Naive thymus-derived CD4-positive, alpha-beta T cell (primary cell): ENCODE data around the gene KCNIP4. TPM values are rescaled to one million over a fixed set of nuclear protein-coding genes. Genes with fewer than 3 reads are reported as not detected.

Experiments used
- ATAC-seq: fragments of 150-1000 bp; cut with Tn5 transposase; 2 replicates; pipeline ENCODE4 v1.10.0; 2021; ENCODE audit warnings: mild to moderate bottlenecking, moderate library complexity
- CTCF ChIA-PET: fragments of 350-600 bp; sonication (Branson Sonifier 250); formaldehyde crosslinking; loops from one replicate; lab custom pipeline; 2021; ENCODE audit warnings: antibody characterized with exemption; lab: Charles Lee
- POLR2A ChIA-PET: fragments of 350-600 bp; sonication (Branson Sonifier 250); formaldehyde crosslinking; loops from one replicate; lab custom pipeline; 2021; ENCODE audit warnings: antibody characterized with exemption, inconsistent platforms; lab: Charles Lee
- DNase-seq, 9 donors: peaks; one replicate each; pipeline versions ENCODE4 v3.0.0 to v3.0.0-alpha.2; 2020 to 2022; ENCODE audit warnings: mixed read lengths in 1 of 9
- H3K27ac ChIP-seq: one replicate; pipeline ENCODE4 v1.7.0; 2013; ENCODE audit warnings: mild to moderate bottlenecking, low read depth, low read length, moderate library complexity
- H3K27me3 ChIP-seq, 2 donors: one replicate each; pipeline ENCODE4 v1.7.0; 2013; ENCODE audit warnings: low read length in 2 of 2, mild to moderate bottlenecking in 2 of 2, moderate library complexity in 2 of 2; ENCODE audit not compliant: control insufficient read depth in 2 of 2, insufficient read depth in 2 of 2
- H3K36me3 ChIP-seq, 3 experiments: 1 replicate in 2 of 3; 2 replicates in 1 of 3; pipeline ENCODE4 v1.7.0; 2013; ENCODE audit warnings: low read length in 3 of 3, mild to moderate bottlenecking in 3 of 3, moderate library complexity in 1 of 3; ENCODE audit not compliant: insufficient read depth in 3 of 3, control insufficient read depth in 2 of 3
- H3K4me1 ChIP-seq, 2 donors: one replicate each; pipeline ENCODE4 v1.7.0; 2013; ENCODE audit warnings: low read length in 2 of 2, mild to moderate bottlenecking in 2 of 2, moderate library complexity in 1 of 2; ENCODE audit not compliant: control insufficient read depth in 2 of 2, insufficient read depth in 2 of 2
- H3K4me3 ChIP-seq: 2 replicates; pipeline ENCODE4 v1.7.0; 2013; ENCODE audit warnings: mild to moderate bottlenecking, low read length
- H3K9me3 ChIP-seq, 3 experiments: 1 replicate in 2 of 3; 2 replicates in 1 of 3; pipeline ENCODE4 v1.7.0; 2013; ENCODE audit warnings: low read length in 3 of 3; ENCODE audit not compliant: control insufficient read depth in 2 of 3
- H3K27ac Mint-ChIP-seq, 9 donors: one replicate each; pipeline ENCODE4 v1.8.0; 2020 to 2022; ENCODE audit warnings: mixed read lengths in 9 of 9, mild to moderate bottlenecking in 8 of 9, moderate library complexity in 5 of 9, inconsistent platforms in 2 of 9
- H3K27me3 Mint-ChIP-seq, 5 donors: one replicate each; pipeline ENCODE4 v1.8.0; 2021 to 2022; ENCODE audit warnings: mixed read lengths in 5 of 5, mild to moderate bottlenecking in 1 of 5
- H3K36me3 Mint-ChIP-seq, 5 donors: one replicate each; pipeline ENCODE4 v1.8.0; 2020 to 2022; ENCODE audit warnings: mixed read lengths in 5 of 5, mild to moderate bottlenecking in 3 of 5, inconsistent platforms in 1 of 5
- H3K4me1 Mint-ChIP-seq, 7 donors: one replicate each; pipeline ENCODE4 v1.8.0; 2020 to 2022; ENCODE audit warnings: mixed read lengths in 7 of 7, mild to moderate bottlenecking in 3 of 7, inconsistent platforms in 1 of 7
- H3K4me3 Mint-ChIP-seq, 10 donors: one replicate each; pipeline ENCODE4 v1.8.0; 2020 to 2022; ENCODE audit warnings: mild to moderate bottlenecking in 10 of 10, mixed read lengths in 10 of 10, moderate library complexity in 6 of 10, inconsistent platforms in 2 of 10
- H3K9me3 Mint-ChIP-seq, 11 donors: one replicate each; pipeline ENCODE4 v1.8.0; 2020 to 2022; ENCODE audit warnings: mixed read lengths in 11 of 11, mild to moderate bottlenecking in 4 of 11, inconsistent platforms in 1 of 11, moderate library complexity in 1 of 11
- intact Hi-C, 2 donors: fragments of 100-400 bp; cut with micrococcal nuclease; formaldehyde crosslinking; loops; one replicate each; pipeline ENCODE4 v1.15.1; 2023
- polyA plus RNA-seq, 2 donors: library from polyadenylated mRNA; unstranded; fragments of 300-500 nt; fragmentation: Illumina TruSeq; gene quantifications; one replicate each; pipeline ENCODE4 v1.2.3, GENCODE V29; 2021
- total RNA-seq, 6 experiments: library from RNA in 5 of 6; stranded (reverse) in 5 of 6; gene quantifications; 1 replicate in 5 of 6; 2 replicates in 1 of 6; pipeline ENCODE4 v1.2.3 and lab custom pipeline; 2021 to 2026

The KCNIP4 gene
- total and polyA plus RNA-seq, 7 experiments from 2014 or later: 0.29 TPM; not detected in 6

DNA sequence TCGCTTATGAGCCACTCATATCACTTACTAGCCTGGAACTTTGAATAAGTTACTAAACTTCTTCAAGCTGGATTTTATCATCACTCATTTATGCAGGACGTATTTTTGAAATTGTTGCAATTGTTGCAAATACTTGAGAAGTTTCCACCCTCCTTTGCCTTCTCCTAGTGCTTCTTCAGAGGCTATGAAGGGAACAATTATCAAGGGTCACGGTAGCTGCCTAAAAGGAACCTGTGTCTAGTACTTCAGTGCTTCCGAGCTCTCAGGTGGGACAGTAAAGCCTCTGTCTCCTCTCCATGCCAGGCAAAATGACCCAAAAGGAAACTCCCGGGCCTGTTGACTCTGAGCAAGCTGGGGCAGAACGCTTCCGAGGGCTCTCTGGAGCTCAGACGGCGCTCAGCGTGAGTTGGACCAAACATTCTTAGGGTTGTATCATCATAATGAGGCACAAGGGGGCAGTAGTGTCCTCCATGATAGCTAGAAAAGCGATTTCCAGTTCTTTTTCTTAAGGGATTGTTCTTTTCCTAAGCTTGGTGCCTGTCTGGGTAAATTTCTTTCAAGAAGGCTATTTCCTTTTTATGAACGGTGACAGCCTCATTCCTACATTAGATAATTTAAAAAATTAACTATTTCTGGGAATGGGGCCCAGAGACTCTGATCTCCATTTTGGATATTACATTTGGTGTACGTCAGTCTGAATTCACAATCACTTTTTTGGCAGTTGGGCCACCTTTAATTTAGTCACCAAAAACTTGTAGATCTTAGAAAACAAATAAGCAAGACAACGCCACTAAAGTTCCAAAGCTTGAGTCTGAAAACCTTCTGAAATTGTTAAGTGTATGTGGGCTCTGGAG lies 1175.2 kb downstream of the KCNIP4 start:
- intact Hi-C loops: loop anchor here (1.0 to 10.0 kb wide), 4 partner anchors 251 to 995 kb away; no protein-coding TSS in a partner anchor
- Histone ChIP-seq H3K27me3 (no peaks in the 10 kb centered on the region), H3K27ac (no peak overlapping the region), H3K4me3 (no peak overlapping the region), H3K36me3 (no peaks in the 10 kb centered on the region), H3K9me3 (no peaks in the 10 kb centered on the region), H3K4me1 (no peaks in the 10 kb centered on the region)
- POLR2A ChIA-PET: no interaction called here
- peak; percentile 57 for ATAC-seq
- H3K27ac Mint-ChIP-seq: no peak overlapping the region
- H3K4me1 Mint-ChIP-seq: peaks cover 0 to 4% (median 0%) of the 10 kb centered on the region in 7 donors
- H3K9me3 Mint-ChIP-seq: peaks cover 0 to 6% (median 0%) of the 10 kb centered on the region in 11 donors
- no peaks in the 10 kb centered on the region for H3K36me3 Mint-ChIP-seq
- peak in 3 of 9 donors; percentile 6 to 10 (median 7) for DNase-seq
- CTCF ChIA-PET: interaction anchor here (0.6 to 3.2 kb wide), 9 partner anchors 9 to 994 kb away, joined by 3 to 20 read pairs (median 4); no protein-coding TSS in a partner anchor
- peaks cover 0 to 11% (median 10%) of the 10 kb centered on the region in 5 donors for H3K27me3 Mint-ChIP-seq
- H3K4me3 Mint-ChIP-seq: no peak overlapping the region

DNA sequence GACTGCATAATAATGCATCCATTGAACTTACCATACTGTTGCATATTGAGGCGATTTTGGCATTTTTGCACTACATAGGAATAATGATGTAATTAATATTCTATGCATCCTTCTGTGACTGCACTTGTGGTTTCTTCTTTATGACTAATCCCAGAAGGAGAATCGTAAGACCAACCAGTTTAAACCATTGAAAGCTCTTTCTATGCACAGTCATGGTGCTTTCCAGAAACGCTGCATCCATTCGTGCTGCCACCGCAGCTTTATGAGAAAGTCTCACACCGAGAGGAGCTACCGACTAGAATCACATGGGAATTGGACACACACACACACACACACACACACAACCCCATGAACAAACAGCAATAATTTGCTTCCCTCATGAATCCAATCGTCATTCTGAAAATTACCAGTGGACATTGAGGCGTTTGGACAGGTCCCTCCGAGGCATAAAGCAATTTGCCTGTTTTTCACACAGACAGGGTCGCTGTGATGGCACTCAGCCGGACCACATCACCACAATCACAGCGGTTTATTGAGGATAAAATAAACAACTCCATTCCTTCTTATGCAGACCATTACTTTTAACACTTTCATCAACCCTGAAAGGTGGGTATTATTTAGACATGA lies 1184.1 kb downstream of the KCNIP4 start:
- no peak for DNase-seq
- H3K4me3 Mint-ChIP-seq: no peak overlapping the region
- POLR2A ChIA-PET: interaction anchor here (0.6 kb wide), 1 partner anchor 738 kb away, joined by 3 read pairs; no protein-coding TSS in a partner anchor

DNA sequence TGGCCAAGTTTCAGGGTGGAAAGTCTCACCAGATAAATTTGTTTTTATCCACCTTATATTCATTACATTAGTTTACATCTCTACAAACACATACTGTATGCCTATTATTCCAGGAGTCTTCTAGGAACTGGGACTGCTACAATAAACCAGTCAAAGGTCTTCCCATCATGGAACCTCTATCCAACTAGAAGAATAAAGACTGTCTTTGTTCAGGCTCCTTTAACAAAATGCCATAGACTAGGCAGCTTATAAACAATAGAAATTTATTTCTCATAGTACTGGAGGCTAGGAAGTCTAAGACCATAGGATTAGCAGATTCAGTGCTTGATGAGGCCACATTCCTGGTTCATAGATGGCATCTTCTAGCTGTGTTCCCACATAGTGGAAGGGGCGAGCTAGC lies 1186.7 kb downstream of the KCNIP4 start:
- Histone ChIP-seq H3K4me1 (no peaks in the 10 kb centered on the region), H3K27me3 (no peaks in the 10 kb centered on the region), H3K4me3 (no peak overlapping the region), H3K9me3 (no peaks in the 10 kb centered on the region), H3K27ac (no peak overlapping the region), H3K36me3 (no peaks in the 10 kb centered on the region)
- no peaks in the 10 kb centered on the region for H3K9me3 Mint-ChIP-seq
- CTCF ChIA-PET: no interaction called here
- ATAC-seq (no peak), DNase-seq (no peak)
- H3K27ac Mint-ChIP-seq: no peak overlapping the region
- H3K27me3 Mint-ChIP-seq: no peaks in the 10 kb centered on the region
- POLR2A ChIA-PET: no interaction called here
- H3K4me3 Mint-ChIP-seq: no peak overlapping the region
- H3K36me3 Mint-ChIP-seq: peaks cover 0 to 6% (median 0%) of the 10 kb centered on the region in 5 donors
- intact Hi-C loops: no loop called here
- H3K4me1 Mint-ChIP-seq: no peaks in the 10 kb centered on the region

More for the DNA sequence above, 1184.1 kb downstream of the KCNIP4 start:
- no peak overlapping the region for H3K27ac ChIP-seq
- peaks cover 0 to 6% (median 0%) of the 10 kb centered on the region in 5 donors for H3K36me3 Mint-ChIP-seq
- no peaks in the 10 kb centered on the region for H3K4me1 ChIP-seq
- no peaks in the 10 kb centered on the region for H3K9me3 ChIP-seq
- no peak overlapping the region for H3K4me3 ChIP-seq
- H3K4me1 Mint-ChIP-seq: no peaks in the 10 kb centered on the region
- H3K27me3 ChIP-seq: no peaks in the 10 kb centered on the region
- CTCF ChIA-PET: no interaction called here
- no peaks in the 10 kb centered on the region for H3K36me3 ChIP-seq
- H3K9me3 Mint-ChIP-seq: no peaks in the 10 kb centered on the region
- ATAC-seq: no peak
- intact Hi-C loops: no loop called here
- no peak overlapping the region for H3K27ac Mint-ChIP-seq
- H3K27me3 Mint-ChIP-seq: no peaks in the 10 kb centered on the region

DNA sequence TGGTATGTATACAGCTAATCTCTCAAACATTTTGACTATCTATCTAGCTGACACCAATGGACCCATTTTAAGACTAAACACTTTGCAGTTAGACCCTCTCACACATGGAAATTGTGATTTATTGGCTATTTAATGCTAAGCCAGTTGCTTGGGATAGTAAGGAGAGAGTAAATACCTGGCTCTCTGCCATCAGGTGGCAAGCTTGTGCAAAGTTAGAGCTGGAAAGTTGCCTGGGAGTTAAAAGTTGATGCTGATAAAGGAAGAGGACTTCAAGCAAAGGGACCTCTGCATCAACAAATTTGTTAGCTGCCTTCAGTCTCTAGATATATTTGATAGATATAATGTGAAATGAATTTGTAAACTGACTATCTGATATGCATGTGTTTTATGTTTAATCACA lies 1187.2 kb downstream of the KCNIP4 start:
- no peaks in the 10 kb centered on the region for H3K27me3 ChIP-seq
- DNase-seq (no peak), ATAC-seq (no peak)
- H3K27me3 Mint-ChIP-seq: no peaks in the 10 kb centered on the region
- peaks cover 0 to 6% (median 0%) of the 10 kb centered on the region in 5 donors for H3K36me3 Mint-ChIP-seq
- no peak overlapping the region for H3K27ac Mint-ChIP-seq
- ChIA-PET CTCF (interaction anchor here (0.5 kb wide), 1 partner anchor 376 kb away, joined by 3 read pairs; no protein-coding TSS in a partner anchor), POLR2A (no interaction called here)
- no peaks in the 10 kb centered on the region for H3K9me3 Mint-ChIP-seq
- no peaks in the 10 kb centered on the region for H3K36me3 ChIP-seq
- no peak overlapping the region for H3K4me3 Mint-ChIP-seq
- H3K4me3 ChIP-seq: no peak overlapping the region
- no peak overlapping the region for H3K27ac ChIP-seq
- no peaks in the 10 kb centered on the region for H3K4me1 Mint-ChIP-seq
- H3K4me1 ChIP-seq: no peaks in the 10 kb centered on the region
- intact Hi-C loops: no loop called here
- H3K9me3 ChIP-seq: no peaks in the 10 kb centered on the region

DNA sequence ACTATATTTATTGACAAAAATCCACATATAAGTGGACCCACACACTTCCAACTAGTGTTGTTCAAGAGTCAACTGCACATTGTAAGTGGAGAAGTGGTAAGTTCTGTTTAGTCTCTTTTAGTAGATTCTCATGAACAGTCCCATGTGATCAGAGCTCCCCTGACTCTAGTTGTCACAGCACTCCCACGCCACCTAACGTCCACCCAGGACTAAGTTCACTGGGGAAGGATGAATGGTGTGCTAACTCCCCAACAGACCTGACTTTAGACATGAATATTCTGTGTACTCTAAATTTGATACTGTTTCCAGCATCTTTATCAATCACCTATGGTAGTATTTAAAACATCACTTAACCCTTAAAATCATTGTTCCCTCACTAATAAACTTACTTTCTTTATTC lies 1188.5 kb downstream of the KCNIP4 start:
- CTCF ChIA-PET: no interaction called here
- H3K27ac Mint-ChIP-seq: no peak overlapping the region
- peaks cover 0 to 6% (median 0%) of the 10 kb centered on the region in 5 donors for H3K36me3 Mint-ChIP-seq
- Histone ChIP-seq H3K4me3 (no peak overlapping the region), H3K27me3 (no peaks in the 10 kb centered on the region), H3K36me3 (no peaks in the 10 kb centered on the region), H3K27ac (no peak overlapping the region), H3K9me3 (no peaks in the 10 kb centered on the region), H3K4me1 (no peaks in the 10 kb centered on the region)
- no peaks in the 10 kb centered on the region for H3K4me1 Mint-ChIP-seq
- POLR2A ChIA-PET: no interaction called here
- no peaks in the 10 kb centered on the region for H3K27me3 Mint-ChIP-seq
- ATAC-seq (no peak), DNase-seq (no peak)
- intact Hi-C loops: no loop called here
- no peaks in the 10 kb centered on the region for H3K9me3 Mint-ChIP-seq
- H3K4me3 Mint-ChIP-seq: no peak overlapping the region

DNA sequence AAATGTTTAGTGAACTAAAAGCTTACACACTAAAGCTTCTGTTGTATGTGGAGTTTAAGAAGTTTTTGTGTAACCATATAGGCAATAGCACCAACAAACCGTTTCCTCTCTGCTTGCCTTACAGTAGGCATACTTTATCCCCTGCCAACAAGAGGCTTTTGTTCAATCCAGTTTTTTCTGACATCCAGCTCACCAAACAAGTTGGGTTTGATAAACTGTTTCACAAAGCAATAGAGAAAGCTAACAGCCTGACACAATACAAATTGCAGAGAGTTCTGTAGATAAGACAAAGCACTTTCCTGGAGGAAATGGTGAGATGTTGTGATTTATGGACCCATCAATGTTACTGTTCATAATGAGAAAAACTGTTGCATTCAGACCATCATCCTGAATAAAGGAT lies 1194.5 kb downstream of the KCNIP4 start:
- H3K9me3 ChIP-seq: no peaks in the 10 kb centered on the region
- no peaks in the 10 kb centered on the region for H3K27me3 ChIP-seq
- H3K27ac Mint-ChIP-seq: no peak overlapping the region
- peaks cover 0 to 22% (median 11%) of the 10 kb centered on the region in 5 donors for H3K36me3 Mint-ChIP-seq
- ChIA-PET POLR2A (no interaction called here), CTCF (interaction anchor here (0.6 kb wide), 1 partner anchor 22 kb away, joined by 3 read pairs; no protein-coding TSS in a partner anchor)
- intact Hi-C loops: no loop called here
- no peak overlapping the region for H3K27ac ChIP-seq
- H3K27me3 Mint-ChIP-seq: no peaks in the 10 kb centered on the region
- no peak overlapping the region for H3K4me3 Mint-ChIP-seq
- H3K36me3 ChIP-seq: no peaks in the 10 kb centered on the region
- H3K9me3 Mint-ChIP-seq: no peaks in the 10 kb centered on the region
- H3K4me3 ChIP-seq: no peak overlapping the region
- H3K4me1 Mint-ChIP-seq: peaks cover 0 to 5% (median 0%) of the 10 kb centered on the region in 7 donors
- DNase-seq (no peak), ATAC-seq (no peak)
- no peaks in the 10 kb centered on the region for H3K4me1 ChIP-seq
